Calu3 (cell line): Measurements from ENCODE around the gene PLA2G2F. TPM values are rescaled to one million over a fixed set of nuclear protein-coding genes. Genes with fewer than 3 reads are reported as not detected.

ENCODE experiments used
- BruUV-seq: library from RNA; stranded (reverse); fragments of 400-500 nt; replicated peaks from 2 replicates; lab custom pipeline; 2021; lab: Mats Ljungman, UMichigan
- CTCF ChIA-PET: fragments of 300-600 bp; sonication (Branson Sonifier 250); formaldehyde crosslinking; loops from one replicate; lab custom pipeline; 2022; ENCODE audit warnings: antibody characterized with exemption; lab: Charles Lee
- DNase-seq: peaks from one replicate; pipeline ENCODE4 v3.0.0; 2022
- H3K27ac Mint-ChIP-seq: one replicate; pipeline ENCODE4 v1.8.0; 2022; ENCODE audit warnings: mixed read lengths; ENCODE audit not compliant: unreplicated experiment
- H3K27me3 Mint-ChIP-seq: one replicate; pipeline ENCODE4 v1.8.0; 2022; ENCODE audit warnings: mixed read lengths; ENCODE audit not compliant: unreplicated experiment
- H3K36me3 Mint-ChIP-seq: one replicate; pipeline ENCODE4 v1.8.0; 2022; ENCODE audit warnings: mild to moderate bottlenecking, moderate library complexity, mixed read lengths; ENCODE audit not compliant: insufficient read depth, unreplicated experiment
- H3K4me1 Mint-ChIP-seq: one replicate; pipeline ENCODE4 v1.8.0; 2022; ENCODE audit warnings: mild to moderate bottlenecking, low read depth, mixed read lengths; ENCODE audit not compliant: unreplicated experiment
- H3K4me3 Mint-ChIP-seq: one replicate; pipeline ENCODE4 v1.8.0; 2022; ENCODE audit warnings: mild to moderate bottlenecking, low read depth, moderate library complexity, mixed read lengths; ENCODE audit not compliant: unreplicated experiment
- H3K9me3 Mint-ChIP-seq: one replicate; pipeline ENCODE4 v1.8.0; 2022; ENCODE audit warnings: low read depth, mixed read lengths; ENCODE audit not compliant: unreplicated experiment
- CTCF ChIP-seq: fragments of 200-600 bp; IDR thresholded peaks from one replicate; pipeline ENCODE4 v1.8.0; 2022; ENCODE audit warnings: antibody characterized with exemption; ENCODE audit not compliant: unreplicated experiment
- intact Hi-C: fragments of 100-400 bp; cut with micrococcal nuclease; formaldehyde crosslinking; loops from one replicate; pipeline ENCODE4 v1.10.0; 2022; ENCODE audit not compliant: unreplicated experiment
- total RNA-seq: library from RNA; stranded (reverse); gene quantifications from 2 replicates; pipeline ENCODE4 v1.2.3, GENCODE V29; 2022

The PLA2G2F gene
- total RNA-seq, 1 experiment from 2014 or later: not detected

- no peak for TF ChIP-seq CTCF
- DNase-seq: no peak
- BruUV-seq: no TSS peak
- no peak overlapping the region for H3K27ac Mint-ChIP-seq
- no peak overlapping the region for H3K4me3 Mint-ChIP-seq
- H3K9me3 Mint-ChIP-seq: no peaks in the 10 kb centered on the region
- H3K36me3 Mint-ChIP-seq: peaks cover 4% of the 10 kb centered on the region
- CTCF ChIA-PET: no interaction called here
- peaks cover 29% of the 10 kb centered on the region for H3K27me3 Mint-ChIP-seq
- intact Hi-C loops: no loop called here
- peaks cover 15% of the 10 kb centered on the region for H3K4me1 Mint-ChIP-seq
Observed at GRCh38 chr1:20115479-20115878, 23.6 kb upstream of the PLA2G2F start.

- CTCF ChIA-PET: no interaction called here
- H3K4me1 Mint-ChIP-seq: peaks cover 15% of the 10 kb centered on the region
- no TSS peak for BruUV-seq
Observed at GRCh38 chr1:20115916-20116315, 23.2 kb upstream of the PLA2G2F start.

GRCh38 chr1:20117236-20117635, 21.9 kb upstream of the PLA2G2F start:
- TF ChIP-seq CTCF: no peak
- Mint-ChIP-seq H3K27me3 (peaks cover 47% of the 10 kb centered on the region), H3K4me1 (peaks cover 15% of the 10 kb centered on the region), H3K4me3 (no peak overlapping the region), H3K27ac (no peak overlapping the region), H3K9me3 (no peaks in the 10 kb centered on the region), H3K36me3 (no peaks in the 10 kb centered on the region)
- DNase-seq: no peak
- intact Hi-C loops: no loop called here
- no TSS peak for BruUV-seq
- CTCF ChIA-PET: no interaction called here

More at GRCh38 chr1:20115916-20116315, 23.2 kb upstream of the PLA2G2F start:
- no peak for DNase-seq
- H3K27me3 Mint-ChIP-seq: peaks cover 33% of the 10 kb centered on the region
- H3K4me3 Mint-ChIP-seq: no peak overlapping the region
- H3K27ac Mint-ChIP-seq: no peak overlapping the region
- H3K9me3 Mint-ChIP-seq: no peaks in the 10 kb centered on the region
- no peaks in the 10 kb centered on the region for H3K36me3 Mint-ChIP-seq
- intact Hi-C loops: no loop called here
- TF ChIP-seq CTCF: no peak

- CTCF ChIA-PET: no interaction called here
- DNase-seq: no peak
- peaks cover 7% of the 10 kb centered on the region for H3K4me1 Mint-ChIP-seq
- H3K27ac Mint-ChIP-seq: no peak within 1 kb of the TSS
- H3K36me3 Mint-ChIP-seq: no peaks in the 10 kb centered on the region
- peaks cover 44% of the 10 kb centered on the region for H3K27me3 Mint-ChIP-seq
- intact Hi-C loops: no loop called here
- H3K9me3 Mint-ChIP-seq: no peaks in the 10 kb centered on the region
- TF ChIP-seq CTCF: no peak
- no TSS peak for BruUV-seq
- no peak within 1 kb of the TSS for H3K4me3 Mint-ChIP-seq
Observed at GRCh38 chr1:20119347-20119746, 19.8 kb upstream of the PLA2G2F start, which contains the start of gene PLA2G2D. Gene PLA2G2D, minus strand, starts transcription at chr1:20119536. Its CDS starts 38 bp downstream, at chr1:20119498.
